OCI-LY7 (cell line): ENCODE results near the gene MYO9A. TPM values are rescaled to one million over a fixed set of nuclear protein-coding genes. Genes with fewer than 3 reads are reported as not detected.

Experiments used
- BruUV-seq: library from RNA; stranded (reverse); fragments of 400-500 nt; replicated peaks from 2 replicates; lab custom pipeline; 2021; lab: Mats Ljungman, UMichigan
- CTCF ChIA-PET: fragments of 300-600 bp; sonication (Branson Sonifier 250); formaldehyde crosslinking; loops from one replicate; lab custom pipeline; 2022; ENCODE audit warnings: antibody characterized with exemption; ENCODE audit not compliant: unreplicated experiment; lab: Charles Lee
- POLR2A ChIA-PET: fragments of 300-600 bp; sonication (Branson Sonifier 250); formaldehyde crosslinking; loops from one replicate; lab custom pipeline; 2022; ENCODE audit warnings: antibody characterized with exemption; lab: Charles Lee
- DNase-seq: peaks from one replicate; pipeline ENCODE4 v3.0.0-alpha.2; 2015; ENCODE audit warnings: low spot score
- H2AFZ ChIP-seq: fragments of 200-600 bp; sonication (generic), shearing (Covaris generic); 2 replicates; pipeline ENCODE4 v1.6.1; 2014; ENCODE audit warnings: mild to moderate bottlenecking, antibody characterized with exemption, low read length, moderate library complexity
- H3K27ac ChIP-seq: fragments of 200-600 bp; sonication (generic); 2 replicates; pipeline ENCODE4 v1.5.1; 2014; ENCODE audit warnings: mixed run types, low read depth, mild to moderate bottlenecking, moderate library complexity, low read length, inconsistent platforms; ENCODE audit not compliant: poor library complexity, severe bottlenecking
- H3K36me3 ChIP-seq: fragments of 200-600 bp; sonication (generic); 2 replicates; pipeline ENCODE4 v1.6.1; 2014; ENCODE audit warnings: mild to moderate bottlenecking, antibody characterized with exemption, low read length, moderate library complexity, mixed read lengths; ENCODE audit not compliant: insufficient read depth
- H3K4me1 ChIP-seq: fragments of 200-600 bp; sonication (generic); 2 replicates; pipeline ENCODE4 v1.5.1; 2014; ENCODE audit warnings: mild to moderate bottlenecking, low read length; ENCODE audit not compliant: insufficient read depth, poor library complexity, severe bottlenecking
- H3K4me2 ChIP-seq: fragments of 200-600 bp; sonication (generic); 2 replicates; pipeline ENCODE4 v1.6.1; 2014; ENCODE audit warnings: mild to moderate bottlenecking, low read length
- H3K4me3 ChIP-seq: fragments of 200-600 bp; sonication (generic); 2 replicates; pipeline ENCODE4 v1.5.1; 2014; ENCODE audit warnings: mild to moderate bottlenecking, low read depth, low read length; ENCODE audit not compliant: poor library complexity, severe bottlenecking
- H3K79me2 ChIP-seq: fragments of 200-600 bp; sonication (generic); 2 replicates; pipeline ENCODE4 v1.6.1; 2016; ENCODE audit warnings: low read depth, mild to moderate bottlenecking, low read length, moderate library complexity, mixed read lengths; ENCODE audit not compliant: insufficient read depth
- H3K9me2 ChIP-seq: fragments of 200-600 bp; sonication (generic); 2 replicates; pipeline ENCODE4 v1.6.1; 2016; ENCODE audit warnings: mild to moderate bottlenecking, low read length, mixed read lengths; ENCODE audit not compliant: insufficient read depth
- H3K9me3 ChIP-seq: fragments of 200-600 bp; sonication (generic); 2 replicates; pipeline ENCODE4 v1.6.1; 2014; ENCODE audit warnings: mild to moderate bottlenecking, mixed run types, low read length, mixed read lengths
- H4K20me1 ChIP-seq: fragments of 200-600 bp; sonication (generic); 2 replicates; pipeline ENCODE4 v1.6.1; 2014; ENCODE audit warnings: mild to moderate bottlenecking, antibody characterized with exemption, low read length, moderate library complexity, mixed read lengths; ENCODE audit not compliant: insufficient read depth
- CTCF ChIP-seq: fragments of 200-600 bp; sonication (generic); conservative IDR thresholded peaks from 2 replicates; pipeline ENCODE4 v1.5.1; 2014; ENCODE audit warnings: mild to moderate bottlenecking, antibody characterized with exemption, low read length, moderate library complexity, mixed read lengths
- EZH2phosphoT487 ChIP-seq: fragments of 200-600 bp; sonication (generic); IDR thresholded peaks from 2 replicates; pipeline ENCODE4 v1.6.1; 2018; ENCODE audit warnings: low read depth, borderline replicate concordance, mild to moderate bottlenecking, mixed run types, antibody characterized with exemption, low read length, moderate library complexity, mixed read lengths
- intact Hi-C: fragments of 100-400 bp; cut with micrococcal nuclease; formaldehyde crosslinking; loops from one replicate; pipeline ENCODE4 v1.10.0; 2022; ENCODE audit not compliant: unreplicated experiment
- total RNA-seq, 2 experiments: library from RNA; depleted of rRNA in 1 of 2; stranded (reverse); fragments of >200 nt in 1 of 2; shearing (Covaris generic) in 1 of 2; gene quantifications; 2 replicates each; pipeline ENCODE4 v1.2.3, GENCODE V29; 2014 to 2022

Gene MYO9A
- total RNA-seq, 2 experiments from 2014 or later = 26.4 to 125 TPM

- Histone ChIP-seq H3K4me3 (no peak overlapping the region), H3K4me1 (peaks cover 6% of the 10 kb centered on the region), H3K9me3 (no peaks in the 10 kb centered on the region), H3K36me3 (no peaks in the 10 kb centered on the region), H3K9me2 (no peaks in the 10 kb centered on the region), H3K27ac (no peak overlapping the region), H3K79me2 (no peaks in the 10 kb centered on the region), H3K4me2 (peak overlapping the region; percentile 73), H2AFZ (peak overlapping the region; percentile 87; the same call in 1 of the 2 replicates), H4K20me1 (no peaks in the 10 kb centered on the region)
- intact Hi-C loops = loop anchor here (5.0 kb wide), 1 partner anchor 263 kb away; no protein-coding TSS in a partner anchor
- POLR2A ChIA-PET = no interaction called here
- BruUV-seq = no TSS peak
- no peak for DNase-seq
- CTCF ChIA-PET = no interaction called here
- no peak for TF ChIP-seq CTCF
- TF ChIP-seq EZH2phosphoT487 = no peak
Measured at GRCh38 chr15:72155003-72155621, 37.2 kb upstream of the MYO9A start.

GRCh38 chr15:72154316-72154715 is 36.4 kb upstream of the MYO9A start:
- H3K4me3 ChIP-seq = no peak overlapping the region
- intact Hi-C loops = no loop called here
- CTCF ChIA-PET = interaction anchor here (0.6 to 1.1 kb wide), 3 partner anchors 14 to 362 kb away, joined by 3 read pairs; no protein-coding TSS in a partner anchor
- no peak overlapping the region for H2AFZ ChIP-seq
- H3K4me1 ChIP-seq = peaks cover 6% of the 10 kb centered on the region
- no peak overlapping the region for H3K4me2 ChIP-seq
- BruUV-seq = no TSS peak
- H3K27ac ChIP-seq = no peak overlapping the region
- no peaks in the 10 kb centered on the region for H3K9me3 ChIP-seq
- TF ChIP-seq CTCF (no peak), EZH2phosphoT487 (no peak)
- H3K36me3 ChIP-seq = no peaks in the 10 kb centered on the region
- DNase-seq = no peak
- no peaks in the 10 kb centered on the region for H3K9me2 ChIP-seq
- no peaks in the 10 kb centered on the region for H3K79me2 ChIP-seq
- POLR2A ChIA-PET = no interaction called here
- H4K20me1 ChIP-seq = no peaks in the 10 kb centered on the region
